Gastroesophageal sphincter (tissue), 4 donors: Measurements from ENCODE around the gene EFHD1. TPM values are rescaled to one million over a fixed set of nuclear protein-coding genes. Genes with fewer than 3 reads are reported as not detected.

Experiments
- ATAC-seq: fragments of 150-250 bp; one replicate; pipeline ENCODE4 v1.9.1; 2016; ENCODE audit warnings: mild to moderate bottlenecking, moderate library complexity
- H3K27ac ChIP-seq, 4 donors: fragments of 200-600 bp; sonication (generic) in 3 of 4; 1 replicate in 3 of 4; 2 replicates in 1 of 4; pipeline ENCODE4 v1.5.1; 2016 to 2019
- H3K27me3 ChIP-seq: fragments of 200-600 bp; sonication (generic); one replicate; pipeline ENCODE4 v1.5.1; 2019
- H3K36me3 ChIP-seq, 2 donors: fragments of 200-600 bp; sonication (generic); one replicate each; pipeline ENCODE4 v1.5.1; 2019; ENCODE audit warnings: control low read depth in 1 of 2
- H3K4me1 ChIP-seq, 3 donors: fragments of 200-600 bp; sonication (generic); 1 replicate in 2 of 3; 2 replicates in 1 of 3; pipeline ENCODE4 v1.5.1; 2016 to 2019; ENCODE audit warnings: control low read depth in 2 of 3
- H3K4me3 ChIP-seq, 2 donors: fragments of 200-600 bp; sonication (generic); one replicate each; pipeline ENCODE4 v1.5.1; 2019; ENCODE audit warnings: mild to moderate bottlenecking in 1 of 2, moderate library complexity in 1 of 2
- H3K9me3 ChIP-seq, 3 donors: fragments of 200-600 bp; sonication (generic); one replicate each; pipeline ENCODE4 v1.5.1; 2017 to 2019; ENCODE audit warnings: control low read depth in 2 of 3
- EP300 ChIP-seq: sonication (generic); formaldehyde crosslinking; IDR thresholded peaks from one replicate; pipeline ENCODE4 v1.6.1; 2017; ENCODE audit warnings: antibody characterized with exemption, mild to moderate bottlenecking
- POLR2A ChIP-seq, 2 donors: fragments of 450-650 bp; IDR thresholded peaks; one replicate each; pipeline ENCODE4 v1.6.1; 2017; ENCODE audit warnings: antibody characterized with exemption in 2 of 2, mild to moderate bottlenecking in 2 of 2, moderate library complexity in 1 of 2
- POLR2AphosphoS5 ChIP-seq: sonication (generic); formaldehyde crosslinking; IDR thresholded peaks from one replicate; pipeline ENCODE4 v1.6.1; 2017; ENCODE audit warnings: antibody characterized with exemption
- WGBS, 2 donors: methylation state at CpG; one replicate each; pipeline ENCODE4 v1.1.5; 2018; ENCODE audit warnings: low coverage in 1 of 2; 5-methylcytosine and 5-hydroxymethylcytosine counted together
- total RNA-seq, 4 donors: library from RNA; depleted of rRNA; stranded (reverse); fragments of >200 nt; gene quantifications; one replicate each; pipeline ENCODE4 v1.1.0, GENCODE V29; 2016
- TF ChIP-seq, protein P1 (sequence below), 4 experiments: fragments of 200-600 bp in 2 of 4; fragments of 450-650 bp in 2 of 4; sonication (generic) in 1 of 4; IDR thresholded peaks; one replicate each; pipeline ENCODE4 v1.5.1; 2017 to 2019; ENCODE audit warnings: antibody characterized with exemption in 4 of 4, mild to moderate bottlenecking in 2 of 4, moderate library complexity in 2 of 4

EFHD1 gene
- total RNA-seq, 4 donors from 2014 or later = 9.3 to 23.3 (median 17.5) TPM

DNA sequence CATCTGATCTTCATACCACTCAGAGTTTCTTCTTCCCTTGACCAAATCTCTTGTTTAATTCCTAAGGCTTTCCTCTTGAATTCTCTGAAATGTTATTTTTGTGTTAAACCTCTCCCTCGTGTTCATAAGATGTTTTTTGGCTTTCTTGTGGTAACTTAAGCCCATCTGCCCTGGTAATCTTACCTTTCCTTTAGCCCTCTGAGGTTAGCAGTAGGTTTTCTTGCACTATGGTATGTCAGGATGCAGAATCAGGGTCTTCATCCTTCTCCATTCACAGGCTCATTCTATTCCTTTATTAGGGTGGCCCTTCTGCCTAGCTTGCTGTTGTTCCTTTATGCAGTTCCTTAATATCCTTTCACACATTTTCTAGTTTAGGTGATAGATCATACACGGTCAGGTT is 87.9 kb downstream of the EFHD1 start:
- peaks cover 0 to 53% of the 10 kb centered on the region in 2 donors for H3K36me3 ChIP-seq
- H3K4me3 ChIP-seq = no peak overlapping the region
- ATAC-seq = no peak
- no peaks in the 10 kb centered on the region for H3K9me3 ChIP-seq
- no peak for TF ChIP-seq POLR2AphosphoS5
- TF ChIP-seq POLR2A (IDR thresholded peaks at IDR 0.05) = no peak
- TF ChIP-seq, protein P1, sequence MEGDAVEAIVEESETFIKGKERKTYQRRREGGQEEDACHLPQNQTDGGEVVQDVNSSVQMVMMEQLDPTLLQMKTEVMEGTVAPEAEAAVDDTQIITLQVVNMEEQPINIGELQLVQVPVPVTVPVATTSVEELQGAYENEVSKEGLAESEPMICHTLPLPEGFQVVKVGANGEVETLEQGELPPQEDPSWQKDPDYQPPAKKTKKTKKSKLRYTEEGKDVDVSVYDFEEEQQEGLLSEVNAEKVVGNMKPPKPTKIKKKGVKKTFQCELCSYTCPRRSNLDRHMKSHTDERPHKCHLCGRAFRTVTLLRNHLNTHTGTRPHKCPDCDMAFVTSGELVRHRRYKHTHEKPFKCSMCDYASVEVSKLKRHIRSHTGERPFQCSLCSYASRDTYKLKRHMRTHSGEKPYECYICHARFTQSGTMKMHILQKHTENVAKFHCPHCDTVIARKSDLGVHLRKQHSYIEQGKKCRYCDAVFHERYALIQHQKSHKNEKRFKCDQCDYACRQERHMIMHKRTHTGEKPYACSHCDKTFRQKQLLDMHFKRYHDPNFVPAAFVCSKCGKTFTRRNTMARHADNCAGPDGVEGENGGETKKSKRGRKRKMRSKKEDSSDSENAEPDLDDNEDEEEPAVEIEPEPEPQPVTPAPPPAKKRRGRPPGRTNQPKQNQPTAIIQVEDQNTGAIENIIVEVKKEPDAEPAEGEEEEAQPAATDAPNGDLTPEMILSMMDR (IDR thresholded peaks at IDR 0.05) = no peak
- TF ChIP-seq EP300 = no peak
- WGBS, 2 donors = 58 to 78% methylated on average over 2 of the region's 2 CpGs
- peaks cover 0 to 28% (median 0%) of the 10 kb centered on the region in 3 donors for H3K4me1 ChIP-seq
- H3K27ac ChIP-seq = no peak overlapping the region
- H3K27me3 ChIP-seq = no peaks in the 10 kb centered on the region

DNA sequence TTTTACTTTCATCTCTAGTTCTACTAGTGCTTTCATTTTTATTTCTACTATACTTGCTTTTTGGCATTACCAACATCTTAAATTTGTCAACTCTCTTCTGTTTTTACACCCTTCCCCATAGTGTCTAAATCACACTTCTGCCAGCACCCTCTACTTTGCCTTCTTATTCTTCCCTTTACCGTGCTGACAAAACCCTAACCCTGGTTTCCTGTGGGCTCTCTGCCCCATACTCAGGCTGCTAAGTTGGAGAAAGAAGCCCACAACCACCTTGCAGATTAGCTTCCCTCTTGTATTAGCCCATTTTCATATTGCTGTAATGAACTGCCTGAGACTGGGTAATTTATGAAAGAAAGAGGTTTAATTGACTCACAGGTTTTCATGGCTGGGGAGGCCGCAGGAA is 88.5 kb downstream of the EFHD1 start:
- no peak overlapping the region for H3K4me3 ChIP-seq
- no peaks in the 10 kb centered on the region for H3K9me3 ChIP-seq
- H3K36me3 ChIP-seq = peaks cover 0 to 59% of the 10 kb centered on the region in 2 donors
- WGBS, 2 donors = 69 to 79% methylated on average over 2 of the region's 2 CpGs
- no peaks in the 10 kb centered on the region for H3K27me3 ChIP-seq
- H3K27ac ChIP-seq = no peak overlapping the region
- peaks cover 0 to 33% (median 0%) of the 10 kb centered on the region in 3 donors for H3K4me1 ChIP-seq
- ATAC-seq = no peak
- no peak for TF ChIP-seq POLR2A (IDR thresholded peaks at IDR 0.05)
- TF ChIP-seq, protein P1 (IDR thresholded peaks at IDR 0.05) = no peak
- no peak for TF ChIP-seq POLR2AphosphoS5
- no peak for TF ChIP-seq EP300

DNA sequence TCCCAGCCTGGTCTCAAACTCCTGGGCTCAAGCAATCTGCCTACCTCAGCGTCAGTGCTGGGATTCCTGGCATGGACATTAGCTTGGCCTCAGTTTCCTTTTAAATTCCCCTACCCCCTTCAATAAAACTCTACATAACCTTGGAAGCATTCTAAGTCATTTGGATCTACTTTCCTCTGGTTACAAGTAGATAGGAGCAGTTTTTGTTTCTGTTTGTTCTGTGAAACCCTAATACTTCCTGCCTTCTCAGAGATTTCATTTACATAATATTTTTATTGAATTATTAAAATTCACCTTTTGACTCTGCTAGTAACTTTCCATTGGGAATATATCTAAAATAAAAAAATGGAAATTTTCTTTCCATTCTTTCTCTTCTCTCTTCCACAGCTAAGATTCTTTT is 89.6 kb downstream of the EFHD1 start:
- no peak overlapping the region for H3K27ac ChIP-seq
- H3K4me3 ChIP-seq = no peak overlapping the region
- no peaks in the 10 kb centered on the region for H3K9me3 ChIP-seq
- WGBS, 2 donors = 50 to 75% methylated on average over 1 of the region's 1 CpG
- no peak for ATAC-seq
- no peak for TF ChIP-seq POLR2A (IDR thresholded peaks at IDR 0.05)
- TF ChIP-seq EP300 = no peak
- no peak for TF ChIP-seq POLR2AphosphoS5
- TF ChIP-seq, protein P1 (IDR thresholded peaks at IDR 0.05) = no peak
- H3K27me3 ChIP-seq = no peaks in the 10 kb centered on the region
- peaks cover 0 to 61% of the 10 kb centered on the region in 2 donors for H3K36me3 ChIP-seq
- H3K4me1 ChIP-seq = peaks cover 0 to 27% (median 0%) of the 10 kb centered on the region in 3 donors

DNA sequence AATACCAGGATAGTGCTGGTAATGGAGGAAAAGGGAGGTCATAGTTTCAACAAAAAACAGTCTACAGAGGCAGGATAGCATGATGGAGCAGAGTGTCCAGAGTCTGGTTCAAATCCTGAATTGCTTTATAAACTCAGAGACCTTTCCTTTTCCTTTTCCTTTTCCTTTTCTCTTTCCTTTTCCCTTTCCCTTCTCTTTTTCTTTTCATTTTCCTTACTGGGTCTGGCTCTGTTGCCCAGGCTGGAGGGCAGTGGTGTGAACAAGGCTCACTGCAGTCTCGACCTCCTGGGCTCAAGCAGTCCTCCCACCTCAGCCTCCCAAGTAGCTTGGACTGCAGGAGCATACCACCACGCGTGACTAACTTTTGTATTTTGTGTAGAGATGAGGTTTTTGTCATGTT is 95.4 kb downstream of the EFHD1 start:
- H3K9me3 ChIP-seq = no peaks in the 10 kb centered on the region
- TF ChIP-seq POLR2AphosphoS5 (no peak), EP300 (no peak), POLR2A (IDR thresholded peaks at IDR 0.05) (no peak)
- TF ChIP-seq, protein P1 (IDR thresholded peaks at IDR 0.05) = no peak
- no peaks in the 10 kb centered on the region for H3K27me3 ChIP-seq
- H3K4me3 ChIP-seq = no peak overlapping the region
- H3K4me1 ChIP-seq = peaks cover 0 to 34% (median 0%) of the 10 kb centered on the region in 3 donors
- H3K36me3 ChIP-seq = peaks cover 0 to 59% of the 10 kb centered on the region in 2 donors
- H3K27ac ChIP-seq = no peak overlapping the region
- no peak for ATAC-seq
- 100% methylated on average over 2 to 3 of the region's 3 CpGs for WGBS, 2 donors

DNA sequence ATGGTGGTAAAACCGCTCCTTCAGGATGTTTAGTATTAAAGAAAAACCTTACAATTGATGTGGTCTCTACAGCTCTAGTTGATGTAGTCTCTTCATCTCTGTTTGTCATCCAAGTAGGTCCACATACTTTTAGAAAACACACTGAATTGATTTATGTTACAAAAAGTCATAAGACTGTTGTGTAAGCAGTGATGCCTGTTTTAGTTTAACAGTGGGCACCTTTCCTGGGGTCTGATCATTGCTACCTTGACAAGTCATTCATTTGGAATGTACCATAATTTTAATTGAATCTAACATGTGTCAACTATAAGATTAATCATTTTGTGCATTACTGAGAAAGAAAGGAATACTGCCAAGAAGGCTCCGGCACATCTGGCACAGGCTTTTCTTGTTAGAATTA is 98.1 kb downstream of the EFHD1 start:
- Histone ChIP-seq H3K9me3 (no peaks in the 10 kb centered on the region), H3K27me3 (no peaks in the 10 kb centered on the region), H3K27ac (peak overlapping the region in 2 of 4 donors; percentile 6 to 29), H3K36me3 (peaks cover 0 to 56% of the 10 kb centered on the region in 2 donors), H3K4me3 (no peak overlapping the region), H3K4me1 (peaks cover 0 to 33% (median 0%) of the 10 kb centered on the region in 3 donors)
- WGBS, 2 donors = 34 to 40% methylated on average over 2 of the region's 2 CpGs
- TF ChIP-seq POLR2A (IDR thresholded peaks at IDR 0.05) = no peak
- TF ChIP-seq, protein P1 (IDR thresholded peaks at IDR 0.05) = no peak
- TF ChIP-seq POLR2AphosphoS5 = no peak
- no peak for TF ChIP-seq EP300
- ATAC-seq = no peak
